Measurements from ENCODE around the gene BLMH.

Gene BLMH, protein sequence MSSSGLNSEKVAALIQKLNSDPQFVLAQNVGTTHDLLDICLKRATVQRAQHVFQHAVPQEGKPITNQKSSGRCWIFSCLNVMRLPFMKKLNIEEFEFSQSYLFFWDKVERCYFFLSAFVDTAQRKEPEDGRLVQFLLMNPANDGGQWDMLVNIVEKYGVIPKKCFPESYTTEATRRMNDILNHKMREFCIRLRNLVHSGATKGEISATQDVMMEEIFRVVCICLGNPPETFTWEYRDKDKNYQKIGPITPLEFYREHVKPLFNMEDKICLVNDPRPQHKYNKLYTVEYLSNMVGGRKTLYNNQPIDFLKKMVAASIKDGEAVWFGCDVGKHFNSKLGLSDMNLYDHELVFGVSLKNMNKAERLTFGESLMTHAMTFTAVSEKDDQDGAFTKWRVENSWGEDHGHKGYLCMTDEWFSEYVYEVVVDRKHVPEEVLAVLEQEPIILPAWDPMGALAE

DNA sequence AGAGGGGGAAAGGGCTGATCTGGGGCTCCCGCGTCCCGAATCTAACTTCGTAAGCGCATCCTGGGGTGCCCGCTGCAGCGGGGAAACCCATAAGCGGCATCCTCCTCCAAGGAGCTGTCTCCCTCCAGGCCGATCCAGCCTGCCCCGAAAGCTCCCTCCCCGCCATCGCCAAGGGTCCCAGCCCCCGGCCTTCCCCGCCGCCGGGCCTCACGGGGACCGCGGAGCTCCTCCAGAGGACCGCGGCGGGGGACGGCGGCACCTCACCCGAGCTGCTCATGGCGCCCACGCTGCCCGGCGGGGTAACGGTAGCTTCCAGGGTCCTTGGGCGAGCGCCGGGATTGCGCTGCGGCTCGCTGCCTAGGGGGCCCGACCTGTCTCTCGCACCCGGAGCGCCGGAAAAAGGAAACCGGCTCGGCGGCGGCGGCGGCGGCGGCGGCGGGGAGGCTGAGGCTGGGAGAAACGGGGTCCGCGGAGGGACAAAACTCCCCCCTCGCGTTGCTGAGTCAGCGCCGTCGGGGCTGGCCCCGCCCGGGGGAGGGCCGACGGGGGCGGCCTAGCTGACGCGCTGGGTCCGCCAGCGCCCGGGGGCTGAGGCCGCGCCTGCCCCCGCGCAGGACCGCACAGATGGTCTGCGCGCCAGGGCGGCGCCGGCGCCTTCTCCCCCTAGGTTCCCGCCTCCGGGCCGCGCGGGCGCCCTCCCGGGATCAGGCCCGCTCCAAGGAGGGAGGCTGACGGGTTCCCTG, at the start of gene BLMH:
BLMH (minus strand) TSS at position 402 of the 743 bp plus-strand sequence; CDS start at position 277, 125 bp downstream.
- H3K27me3 ChIP-seq (ENCODE audit: insufficient read depth, low read length), result peaks cover 28% of the 10 kb centered on the region
- H3K4me1 ChIP-seq (ENCODE audit: insufficient read depth, low read length), result peaks cover 3% of the 10 kb centered on the region; the same call in 1 of the 2 replicates
- H3K36me3 ChIP-seq (ENCODE audit: insufficient read depth, low read depth, low read length), result peaks cover 22% of the 10 kb centered on the region
- peak within 1 kb of the TSS; percentile 97 for H3K4me3 ChIP-seq (ENCODE audit: low read length)
- H3K9me3 ChIP-seq (ENCODE audit: insufficient read depth, low read depth, low read length), result no peaks in the 10 kb centered on the region
- H3K27ac ChIP-seq (ENCODE audit: low read length), result no peak within 1 kb of the TSS
- H3K9ac ChIP-seq (ENCODE audit: low read depth, low read length), result peak within 1 kb of the TSS; percentile 85

DNA sequence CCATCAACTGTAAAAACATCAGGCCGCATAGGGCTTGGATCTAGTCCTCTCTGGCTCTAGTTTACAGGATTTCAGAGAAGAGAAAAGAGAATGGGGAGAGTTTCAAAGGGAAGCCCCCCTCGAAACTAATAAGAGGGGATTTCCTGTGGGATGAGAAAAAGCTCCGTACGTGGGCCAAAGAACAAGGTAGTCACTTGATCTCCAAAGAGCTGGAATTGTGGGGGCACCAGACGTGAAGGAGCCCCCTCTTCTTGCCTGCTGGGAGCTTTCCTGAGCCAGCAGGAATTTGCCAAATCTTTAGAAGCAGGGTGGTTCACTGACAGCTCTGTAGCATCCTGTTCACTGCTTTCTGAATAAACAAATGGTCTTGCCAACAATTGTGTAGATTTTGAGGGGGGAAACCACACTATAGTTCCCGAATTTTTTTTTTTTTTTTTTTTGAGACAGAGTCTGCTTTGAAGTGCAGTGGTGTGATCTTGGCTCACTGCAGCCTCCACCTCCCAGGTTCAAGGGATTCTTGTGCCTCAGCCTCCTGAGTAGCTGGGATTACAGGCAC, 49.1 kb upstream of the BLMH start:
- H3K4me1 ChIP-seq (ENCODE audit: insufficient read depth, low read length), result peaks cover 8% of the 10 kb centered on the region; the same call in 1 of the 2 replicates
- no peaks in the 10 kb centered on the region for H3K36me3 ChIP-seq (ENCODE audit: insufficient read depth, low read depth, low read length)
- H3K27ac ChIP-seq (ENCODE audit: low read length), result no peak overlapping the region
- H3K9me3 ChIP-seq (ENCODE audit: insufficient read depth, low read depth, low read length), result no peaks in the 10 kb centered on the region
- H3K9ac ChIP-seq (ENCODE audit: low read depth, low read length), result no peak overlapping the region
- no peaks in the 10 kb centered on the region for H3K27me3 ChIP-seq (ENCODE audit: insufficient read depth, low read length)
- no peak overlapping the region for H3K4me3 ChIP-seq (ENCODE audit: low read length)

DNA sequence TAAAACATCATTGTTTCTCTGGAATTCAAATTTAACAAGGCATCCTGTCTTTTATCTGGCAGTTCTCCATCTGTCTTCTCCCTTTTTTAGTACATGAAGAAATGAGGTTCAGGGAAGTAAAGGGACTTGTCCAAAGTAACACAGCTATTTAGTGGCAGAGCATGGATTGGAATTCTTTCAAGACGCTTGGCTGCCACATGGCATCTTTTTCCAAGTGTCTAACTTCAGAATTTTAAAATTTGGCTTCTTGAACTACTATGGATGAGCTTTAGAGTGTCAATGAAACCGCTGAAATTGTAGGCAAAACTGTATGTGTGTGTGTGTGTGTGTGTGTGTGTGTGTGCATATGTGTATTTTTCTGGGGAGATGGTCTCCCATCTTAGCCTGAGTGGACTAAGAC, 47.3 kb upstream of the BLMH start:
- H3K9ac ChIP-seq (ENCODE audit: low read depth, low read length), result no peak overlapping the region
- H3K36me3 ChIP-seq (ENCODE audit: insufficient read depth, low read depth, low read length), result no peaks in the 10 kb centered on the region
- no peak overlapping the region for H3K4me3 ChIP-seq (ENCODE audit: low read length)

DNA sequence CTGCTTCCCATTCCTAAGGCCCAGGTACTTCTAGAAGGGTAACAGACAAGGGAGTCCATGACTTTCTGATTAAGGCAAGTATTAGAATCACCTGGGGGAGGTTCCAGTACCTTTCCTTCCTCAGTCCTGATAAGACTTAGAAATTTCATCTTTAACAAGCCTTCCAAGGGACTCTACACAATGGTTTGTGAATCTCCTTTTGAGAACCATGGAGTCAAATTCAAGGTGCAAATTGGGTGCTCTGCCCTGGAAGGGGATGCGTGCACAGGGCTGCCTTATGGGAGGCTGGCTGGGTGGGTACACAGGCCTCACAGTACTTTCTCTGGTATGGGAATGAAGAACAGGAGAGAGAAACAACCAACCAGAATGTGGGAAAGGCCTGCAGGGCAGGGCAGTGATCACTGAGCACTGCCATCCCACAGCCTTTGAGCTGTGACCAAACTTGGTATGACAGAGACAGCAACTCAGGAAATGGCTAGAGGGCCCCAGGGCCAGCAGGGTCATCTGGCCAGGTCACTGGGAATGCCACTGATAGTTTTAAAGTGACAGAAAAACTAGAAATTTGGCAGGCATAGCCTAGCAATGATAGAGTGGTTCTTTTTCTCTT, 45.8 kb upstream of the BLMH start:
- no peaks in the 10 kb centered on the region for H3K9me3 ChIP-seq (ENCODE audit: insufficient read depth, low read depth, low read length)
- H3K27ac ChIP-seq (ENCODE audit: low read length), result no peak overlapping the region
- H3K4me3 ChIP-seq (ENCODE audit: low read length), result no peak overlapping the region
- no peak overlapping the region for H3K9ac ChIP-seq (ENCODE audit: low read depth, low read length)
- H3K36me3 ChIP-seq (ENCODE audit: insufficient read depth, low read depth, low read length), result no peaks in the 10 kb centered on the region
- peaks cover 8% of the 10 kb centered on the region; the same call in 1 of the 2 replicates for H3K4me1 ChIP-seq (ENCODE audit: insufficient read depth, low read length)
- H3K27me3 ChIP-seq (ENCODE audit: insufficient read depth, low read length), result no peaks in the 10 kb centered on the region

More for the DNA sequence above, 47.3 kb upstream of the BLMH start:
- Histone ChIP-seq H3K27me3 (ENCODE audit: insufficient read depth, low read length) (no peaks in the 10 kb centered on the region), H3K4me1 (ENCODE audit: insufficient read depth, low read length) (peaks cover 8% of the 10 kb centered on the region; the same call in 1 of the 2 replicates), H3K9me3 (ENCODE audit: insufficient read depth, low read depth, low read length) (no peaks in the 10 kb centered on the region), H3K27ac (ENCODE audit: low read length) (no peak overlapping the region)

DNA sequence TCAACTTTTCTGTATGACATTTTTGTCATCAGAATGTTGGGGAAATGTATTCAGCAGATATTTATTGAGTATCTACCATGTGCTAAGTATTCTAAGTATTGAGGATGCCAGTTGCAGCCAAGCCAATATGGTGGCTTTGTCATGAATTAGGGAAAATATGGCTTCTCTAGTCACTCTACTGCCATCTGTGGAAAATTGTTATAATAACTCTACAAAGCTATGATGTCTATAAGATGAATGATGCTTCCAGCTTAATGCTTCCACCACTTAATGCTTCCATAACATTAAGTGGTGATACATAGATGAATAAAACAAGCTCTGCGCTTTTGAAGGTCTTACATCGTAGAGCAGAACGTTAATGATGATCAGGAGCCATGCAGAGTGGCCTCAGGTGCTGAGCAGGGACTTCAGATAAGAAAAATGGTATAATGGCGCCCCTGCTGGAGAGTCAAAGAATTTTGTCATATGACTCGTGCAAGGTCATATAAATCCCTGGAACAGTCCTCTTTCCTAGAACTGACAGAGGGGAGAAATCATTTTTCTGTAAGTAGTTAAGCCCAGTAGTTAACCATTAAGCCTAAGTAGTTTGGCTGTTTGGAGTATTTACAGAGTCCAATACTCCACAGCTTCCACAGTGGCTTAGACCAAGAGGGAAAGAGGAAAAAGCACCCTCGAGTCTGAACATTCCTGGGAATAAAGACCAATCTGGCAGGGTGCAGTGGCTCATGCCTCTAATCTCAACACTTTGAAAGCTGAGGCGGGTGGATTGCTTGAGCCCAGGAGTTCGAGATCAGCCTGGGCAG, 44.8 kb upstream of the BLMH start:
- Histone ChIP-seq H3K27ac (ENCODE audit: low read length) (no peak overlapping the region), H3K9me3 (ENCODE audit: insufficient read depth, low read depth, low read length) (no peaks in the 10 kb centered on the region), H3K27me3 (ENCODE audit: insufficient read depth, low read length) (no peaks in the 10 kb centered on the region), H3K36me3 (ENCODE audit: insufficient read depth, low read depth, low read length) (no peaks in the 10 kb centered on the region), H3K9ac (ENCODE audit: low read depth, low read length) (no peak overlapping the region), H3K4me3 (ENCODE audit: low read length) (no peak overlapping the region), H3K4me1 (ENCODE audit: insufficient read depth, low read length) (peaks cover 8% of the 10 kb centered on the region; the same call in 1 of the 2 replicates)

DNA sequence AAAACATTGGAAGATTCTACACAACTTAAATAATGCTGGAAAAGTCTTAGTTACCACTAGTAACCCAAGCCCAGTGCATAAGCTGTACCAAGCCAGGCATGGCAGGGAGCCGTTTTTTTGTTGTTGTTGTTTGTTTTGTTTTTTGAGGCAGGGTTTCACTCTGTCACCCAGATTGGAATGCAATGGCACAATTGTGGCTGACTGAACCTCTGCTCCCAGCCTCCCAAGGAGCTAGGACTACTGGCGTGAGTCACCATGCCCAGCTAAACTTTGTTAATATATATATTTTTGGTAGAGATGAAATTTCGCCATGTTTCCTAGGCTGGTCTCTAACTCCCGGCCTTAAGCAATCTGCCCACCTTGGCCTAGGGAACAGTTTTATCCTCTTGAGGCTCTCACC, 42.7 kb upstream of the BLMH start:
- Histone ChIP-seq H3K36me3 (ENCODE audit: insufficient read depth, low read depth, low read length) (no peaks in the 10 kb centered on the region), H3K9ac (ENCODE audit: low read depth, low read length) (no peak overlapping the region), H3K4me3 (ENCODE audit: low read length) (no peak overlapping the region), H3K4me1 (ENCODE audit: insufficient read depth, low read length) (no peaks in the 10 kb centered on the region), H3K27me3 (ENCODE audit: insufficient read depth, low read length) (no peaks in the 10 kb centered on the region), H3K9me3 (ENCODE audit: insufficient read depth, low read depth, low read length) (no peaks in the 10 kb centered on the region), H3K27ac (ENCODE audit: low read length) (no peak overlapping the region)

DNA sequence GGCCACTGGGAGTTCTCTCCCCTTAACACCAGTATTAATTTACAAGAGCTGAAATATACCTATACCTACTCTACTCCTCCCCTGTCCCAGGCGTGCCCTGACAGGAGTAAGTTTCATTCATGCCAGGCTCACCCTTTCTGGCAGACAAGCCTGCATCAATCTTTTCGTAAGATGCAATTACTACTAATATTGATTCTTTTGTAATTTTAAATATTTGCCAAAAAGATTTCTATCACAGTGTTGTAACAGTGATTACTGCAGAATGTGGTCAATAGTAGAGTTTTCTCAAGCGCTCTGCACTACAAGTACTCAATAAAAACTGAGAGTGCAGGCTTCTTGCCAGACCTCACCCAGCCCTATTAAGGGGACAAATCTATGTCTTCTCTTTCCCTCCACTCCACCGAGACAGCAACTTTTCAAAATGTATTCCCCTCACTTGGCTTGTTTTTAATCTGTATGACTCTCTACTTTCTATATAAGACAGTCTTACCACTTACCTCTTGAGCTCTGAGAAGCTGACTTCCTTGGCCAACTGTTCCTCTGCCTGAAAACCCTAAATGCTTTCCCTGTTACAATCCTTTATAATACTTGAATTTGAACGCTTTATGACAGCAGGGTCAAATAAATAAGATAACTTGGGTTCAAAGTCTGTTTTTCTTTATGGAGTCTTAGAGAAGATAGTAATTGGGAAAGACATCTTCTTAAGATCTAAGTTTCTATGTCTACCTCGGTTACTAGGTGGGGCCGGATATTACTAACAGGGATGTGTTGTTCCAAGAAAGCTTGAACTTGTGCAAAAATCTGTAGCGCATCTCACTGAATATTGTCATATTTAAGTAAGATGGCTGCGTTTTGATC, 42.0 kb upstream of the BLMH start, which contains the start of gene TMIGD1:
TMIGD1 (minus strand) TSS at position 555 of the 858 bp plus-strand sequence. CDS start 1,924 bp downstream, outside the sequence.
- H3K9ac ChIP-seq (ENCODE audit: low read depth, low read length), result no peak within 1 kb of the TSS
- H3K27ac ChIP-seq (ENCODE audit: low read length), result no peak within 1 kb of the TSS
- H3K4me1 ChIP-seq (ENCODE audit: insufficient read depth, low read length), result no peaks in the 10 kb centered on the region
- H3K9me3 ChIP-seq (ENCODE audit: insufficient read depth, low read depth, low read length), result no peaks in the 10 kb centered on the region
- H3K27me3 ChIP-seq (ENCODE audit: insufficient read depth, low read length), result no peaks in the 10 kb centered on the region
- H3K36me3 ChIP-seq (ENCODE audit: insufficient read depth, low read depth, low read length), result no peaks in the 10 kb centered on the region
- H3K4me3 ChIP-seq (ENCODE audit: low read length), result no peak within 1 kb of the TSS

DNA sequence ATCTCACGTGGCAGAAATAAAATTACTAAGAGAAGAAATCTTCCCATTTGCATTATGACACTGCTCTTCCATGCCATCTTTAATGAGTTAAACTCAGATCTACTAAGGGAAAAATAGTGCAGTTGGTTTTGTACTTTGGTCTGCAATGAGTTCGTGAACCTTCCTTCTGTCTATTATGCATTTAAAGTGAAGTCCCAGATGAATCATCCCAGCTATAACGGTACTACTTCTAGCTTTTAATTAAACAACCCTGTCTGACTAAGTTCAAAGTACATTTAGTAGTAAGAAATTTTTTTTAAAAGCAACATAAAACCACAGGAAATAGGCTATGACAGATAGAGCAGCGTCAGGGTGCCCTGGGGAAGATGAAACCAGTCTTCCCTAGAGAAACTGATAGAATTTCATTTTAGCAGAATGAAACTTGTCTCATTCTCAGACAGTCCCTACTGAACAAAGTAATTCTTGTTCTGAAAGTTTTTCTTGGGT, 40.4 kb upstream of the BLMH start:
- H3K4me3 ChIP-seq (ENCODE audit: low read length), result no peak overlapping the region
- H3K9ac ChIP-seq (ENCODE audit: low read depth, low read length), result no peak overlapping the region
- H3K36me3 ChIP-seq (ENCODE audit: insufficient read depth, low read depth, low read length), result no peaks in the 10 kb centered on the region
- no peaks in the 10 kb centered on the region for H3K27me3 ChIP-seq (ENCODE audit: insufficient read depth, low read length)
- H3K27ac ChIP-seq (ENCODE audit: low read length), result no peak overlapping the region
- no peaks in the 10 kb centered on the region for H3K4me1 ChIP-seq (ENCODE audit: insufficient read depth, low read length)
- no peaks in the 10 kb centered on the region for H3K9me3 ChIP-seq (ENCODE audit: insufficient read depth, low read depth, low read length)

DNA sequence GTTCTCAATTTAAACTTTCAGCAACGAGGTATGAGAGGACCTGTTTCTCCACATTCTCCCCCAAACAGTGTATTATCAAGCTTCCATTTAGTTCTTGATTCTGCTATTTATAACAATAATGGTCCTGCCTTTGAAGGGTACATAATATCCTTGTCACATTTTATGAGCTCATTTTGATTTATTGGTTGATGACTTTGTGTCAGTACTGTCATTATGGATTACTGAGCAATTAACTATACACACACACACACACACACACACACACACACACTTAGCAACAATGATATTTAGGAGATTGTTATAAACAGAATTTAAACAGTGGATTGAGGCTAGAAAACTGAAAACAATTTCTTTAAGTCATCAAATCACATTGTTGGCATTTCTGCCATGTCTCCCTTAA, 35.1 kb upstream of the BLMH start:
- H3K36me3 ChIP-seq (ENCODE audit: insufficient read depth, low read depth, low read length), result no peaks in the 10 kb centered on the region
- no peaks in the 10 kb centered on the region for H3K9me3 ChIP-seq (ENCODE audit: insufficient read depth, low read depth, low read length)
- no peak overlapping the region for H3K27ac ChIP-seq (ENCODE audit: low read length)
- no peak overlapping the region for H3K9ac ChIP-seq (ENCODE audit: low read depth, low read length)
- no peak overlapping the region for H3K4me3 ChIP-seq (ENCODE audit: low read length)
- no peaks in the 10 kb centered on the region for H3K27me3 ChIP-seq (ENCODE audit: insufficient read depth, low read length)
- no peaks in the 10 kb centered on the region for H3K4me1 ChIP-seq (ENCODE audit: insufficient read depth, low read length)

DNA sequence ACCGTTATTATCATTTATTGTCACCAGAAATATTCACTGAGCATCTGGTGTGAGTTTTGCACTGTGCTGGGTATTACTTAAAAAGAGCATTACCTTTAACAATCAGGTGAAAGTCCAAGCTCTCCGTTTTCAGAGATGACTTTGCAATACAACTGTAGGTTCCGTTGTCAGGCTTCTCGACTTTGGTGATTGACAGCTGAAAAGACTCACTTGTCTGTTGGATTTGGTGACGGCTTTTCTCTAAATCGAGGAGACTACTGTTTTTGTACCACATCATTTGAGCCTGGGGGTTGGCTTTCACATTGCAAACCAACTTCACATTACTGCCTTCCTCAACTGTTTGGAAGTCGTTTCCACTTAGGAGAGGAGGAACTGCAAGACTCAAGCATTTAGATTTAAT, 33.0 kb upstream of the BLMH start:
- Histone ChIP-seq H3K9ac (ENCODE audit: low read depth, low read length) (no peak overlapping the region), H3K9me3 (ENCODE audit: insufficient read depth, low read depth, low read length) (no peaks in the 10 kb centered on the region), H3K4me1 (ENCODE audit: insufficient read depth, low read length) (no peaks in the 10 kb centered on the region), H3K27ac (ENCODE audit: low read length) (no peak overlapping the region), H3K36me3 (ENCODE audit: insufficient read depth, low read depth, low read length) (no peaks in the 10 kb centered on the region), H3K4me3 (ENCODE audit: low read length) (no peak overlapping the region), H3K27me3 (ENCODE audit: insufficient read depth, low read length) (no peaks in the 10 kb centered on the region)
